Epithelial cell of esophagus (primary cell): ENCODE data around the gene ELOVL4.

Experiments
- DNase-seq: peaks from one replicate; pipeline ENCODE4 v3.0.0; 2010; ENCODE audit warnings: low read depth
- H3K4me3 ChIP-seq: 2 replicates; pipeline ENCODE4 v1.5.1; 2011; ENCODE audit warnings: mild to moderate bottlenecking, low read length, control low read depth
- CTCF ChIP-seq: IDR thresholded peaks from 2 replicates; pipeline ENCODE4 v1.5.1; 2011; ENCODE audit warnings: low read depth, mild to moderate bottlenecking, low read length, control low read depth, inconsistent platforms; ENCODE audit not compliant: insufficient read depth; ENCODE audit errors: missing control alignments

ELOVL4 gene

GRCh38 chr6:79981652-79982051, 34.3 kb upstream of the ELOVL4 start:
- H3K4me3 ChIP-seq = no peak overlapping the region
- DNase-seq = no peak
- TF ChIP-seq CTCF = no peak

DNA sequence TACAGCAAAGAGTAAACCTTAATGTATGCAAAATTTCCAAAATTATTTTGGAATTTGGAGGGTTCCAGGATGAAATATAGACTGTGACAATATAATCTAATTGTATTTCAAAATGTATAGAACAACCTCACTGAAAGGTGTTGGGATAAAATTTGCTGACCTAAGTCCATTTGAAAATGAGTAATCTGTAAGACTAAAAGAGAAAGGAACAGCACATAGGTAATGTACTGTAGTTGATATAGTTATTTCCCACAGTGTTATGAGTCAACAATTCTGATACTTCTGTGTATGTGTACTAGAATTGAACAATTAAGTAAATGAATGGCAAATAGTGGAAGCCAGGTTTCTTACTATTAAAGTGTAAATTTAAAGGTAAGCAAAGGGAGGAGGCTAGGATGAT, 23.8 kb upstream of the ELOVL4 start:
- no peak for DNase-seq
- no peak overlapping the region for H3K4me3 ChIP-seq
- no peak for TF ChIP-seq CTCF

GRCh38 chr6:79969784-79970183, 22.4 kb upstream of the ELOVL4 start:
- no peak overlapping the region for H3K4me3 ChIP-seq
- TF ChIP-seq CTCF = no peak
- DNase-seq = no peak

GRCh38 chr6:79967178-79967577, 19.8 kb upstream of the ELOVL4 start:
- no peak overlapping the region for H3K4me3 ChIP-seq
- TF ChIP-seq CTCF = no peak
- no peak for DNase-seq

- DNase-seq = no peak
- TF ChIP-seq CTCF = no peak
Observed at GRCh38 chr6:79964607-79965081, 17.3 kb upstream of the ELOVL4 start.

GRCh38 chr6:79954849-79955248, 7.5 kb upstream of the ELOVL4 start:
- no peak for TF ChIP-seq CTCF
- no peak overlapping the region for H3K4me3 ChIP-seq
- DNase-seq = no peak

More at GRCh38 chr6:79964607-79965081, 17.3 kb upstream of the ELOVL4 start:
- no peak overlapping the region for H3K4me3 ChIP-seq

GRCh38 chr6:79949233-79949632, 1.9 kb upstream of the ELOVL4 start:
- H3K4me3 ChIP-seq = no peak overlapping the region
- peak; percentile 72 for TF ChIP-seq CTCF
- DNase-seq = peak; percentile 93
